Activated T-cell treated with anti-CD3 and anti-CD28 coated beads for 4 hours (primary cell): ENCODE measurements around the gene CD2BP2.

Source experiments
- DNase-seq: peaks from one replicate; pipeline ENCODE4 v3.0.0-alpha.2; 2020

Gene CD2BP2

GRCh38 chr16:30378236-30379157, 23.4 kb upstream of the CD2BP2 start:
- peak; percentile 99 for DNase-seq

- DNase-seq, result peak; percentile 88
Observed at GRCh38 chr16:30377812-30378235, 22.7 kb upstream of the CD2BP2 start.

GRCh38 chr16:30377050-30377811, 22.1 kb upstream of the CD2BP2 start:
- DNase-seq, result no peak

GRCh38 chr16:30376461-30376902, 21.4 kb upstream of the CD2BP2 start:
- DNase-seq, result no peak

- no peak for DNase-seq
Observed at GRCh38 chr16:30375864-30376263, 20.8 kb upstream of the CD2BP2 start.

- DNase-seq, result no peak
Observed at GRCh38 chr16:30374538-30374937, 19.4 kb upstream of the CD2BP2 start, which contains the start of gene MYL11. Gene MYL11 (plus strand): TSS chr16:30374802. CDS start chr16:30374858, 56 bp downstream.

- DNase-seq, result no peak
Observed at GRCh38 chr16:30372725-30373124, 17.6 kb upstream of the CD2BP2 start.

GRCh38 chr16:30372038-30372712, 17.1 kb upstream of the CD2BP2 start:
- no peak for DNase-seq

- no peak for DNase-seq
Observed at GRCh38 chr16:30371248-30371816, 16.2 kb upstream of the CD2BP2 start.

- peak; percentile 99 for DNase-seq
Observed at GRCh38 chr16:30370456-30371247, 15.5 kb upstream of the CD2BP2 start, which contains the start of gene TBC1D10B. Gene TBC1D10B (minus strand): TSS chr16:30370494. CDS start chr16:30370183, 311 bp downstream.

- DNase-seq, result no peak
Observed at GRCh38 chr16:30369938-30370455, 14.9 kb upstream of the CD2BP2 start.

GRCh38 chr16:30369091-30369937, 14.2 kb upstream of the CD2BP2 start:
- DNase-seq, result no peak

GRCh38 chr16:30368792-30369090, 13.6 kb upstream of the CD2BP2 start:
- no peak for DNase-seq

GRCh38 chr16:30368122-30368791, 13.1 kb upstream of the CD2BP2 start:
- no peak for DNase-seq

GRCh38 chr16:30367349-30368009, 12.4 kb upstream of the CD2BP2 start:
- DNase-seq, result no peak

GRCh38 chr16:30366511-30366910, 11.4 kb upstream of the CD2BP2 start:
- no peak for DNase-seq

- DNase-seq, result no peak
Observed at GRCh38 chr16:30365200-30365599, 10.1 kb upstream of the CD2BP2 start.

- no peak for DNase-seq
Observed at GRCh38 chr16:30361180-30361579, 6.1 kb upstream of the CD2BP2 start.

- DNase-seq, result no peak
Observed at GRCh38 chr16:30359871-30360170, 4.7 kb upstream of the CD2BP2 start.
